PFSK-1 (cell line): ENCODE data around the gene GNG7.

Source experiments
- TAF1 ChIP-seq: IDR thresholded peaks from 2 replicates; pipeline ENCODE4 v1.6.1; 2012; ENCODE audit warnings: low read length, control low read depth, borderline replicate concordance; ENCODE audit not compliant: insufficient read depth
- TF ChIP-seq, protein P1 (sequence below), 2 experiments: IDR thresholded peaks; 2 replicates each; pipeline versions ENCODE4 v1.6.1 to v1.8.0; 2011 to 2012; ENCODE audit warnings: low read depth in 2 of 2, low read length in 2 of 2, control low read depth in 1 of 2, inconsistent platforms in 1 of 2, mild to moderate bottlenecking in 1 of 2, moderate library complexity in 1 of 2; ENCODE audit not compliant: insufficient read depth in 1 of 2

GRCh38 chr19:2607712-2608601 is 94.5 kb downstream of the GNG7 start:
- TF ChIP-seq, protein P1, sequence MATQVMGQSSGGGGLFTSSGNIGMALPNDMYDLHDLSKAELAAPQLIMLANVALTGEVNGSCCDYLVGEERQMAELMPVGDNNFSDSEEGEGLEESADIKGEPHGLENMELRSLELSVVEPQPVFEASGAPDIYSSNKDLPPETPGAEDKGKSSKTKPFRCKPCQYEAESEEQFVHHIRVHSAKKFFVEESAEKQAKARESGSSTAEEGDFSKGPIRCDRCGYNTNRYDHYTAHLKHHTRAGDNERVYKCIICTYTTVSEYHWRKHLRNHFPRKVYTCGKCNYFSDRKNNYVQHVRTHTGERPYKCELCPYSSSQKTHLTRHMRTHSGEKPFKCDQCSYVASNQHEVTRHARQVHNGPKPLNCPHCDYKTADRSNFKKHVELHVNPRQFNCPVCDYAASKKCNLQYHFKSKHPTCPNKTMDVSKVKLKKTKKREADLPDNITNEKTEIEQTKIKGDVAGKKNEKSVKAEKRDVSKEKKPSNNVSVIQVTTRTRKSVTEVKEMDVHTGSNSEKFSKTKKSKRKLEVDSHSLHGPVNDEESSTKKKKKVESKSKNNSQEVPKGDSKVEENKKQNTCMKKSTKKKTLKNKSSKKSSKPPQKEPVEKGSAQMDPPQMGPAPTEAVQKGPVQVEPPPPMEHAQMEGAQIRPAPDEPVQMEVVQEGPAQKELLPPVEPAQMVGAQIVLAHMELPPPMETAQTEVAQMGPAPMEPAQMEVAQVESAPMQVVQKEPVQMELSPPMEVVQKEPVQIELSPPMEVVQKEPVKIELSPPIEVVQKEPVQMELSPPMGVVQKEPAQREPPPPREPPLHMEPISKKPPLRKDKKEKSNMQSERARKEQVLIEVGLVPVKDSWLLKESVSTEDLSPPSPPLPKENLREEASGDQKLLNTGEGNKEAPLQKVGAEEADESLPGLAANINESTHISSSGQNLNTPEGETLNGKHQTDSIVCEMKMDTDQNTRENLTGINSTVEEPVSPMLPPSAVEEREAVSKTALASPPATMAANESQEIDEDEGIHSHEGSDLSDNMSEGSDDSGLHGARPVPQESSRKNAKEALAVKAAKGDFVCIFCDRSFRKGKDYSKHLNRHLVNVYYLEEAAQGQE (IDR thresholded peaks at IDR 0.05; ENCODE audit: insufficient read depth in 1 of 2, low read depth in 2 of 2, low read length in 2 of 2), result no peak
- no peak for TF ChIP-seq TAF1
